NCI-H1417 treated with DMSO at 0.1 percent for 48 hours (cell line): ENCODE data around the gene GNG4.

ENCODE experiments used
- DNase-seq: peaks from one replicate; lab custom pipeline; 2025; lab: John Stamatoyannopoulos, UW

Gene GNG4

DNA sequence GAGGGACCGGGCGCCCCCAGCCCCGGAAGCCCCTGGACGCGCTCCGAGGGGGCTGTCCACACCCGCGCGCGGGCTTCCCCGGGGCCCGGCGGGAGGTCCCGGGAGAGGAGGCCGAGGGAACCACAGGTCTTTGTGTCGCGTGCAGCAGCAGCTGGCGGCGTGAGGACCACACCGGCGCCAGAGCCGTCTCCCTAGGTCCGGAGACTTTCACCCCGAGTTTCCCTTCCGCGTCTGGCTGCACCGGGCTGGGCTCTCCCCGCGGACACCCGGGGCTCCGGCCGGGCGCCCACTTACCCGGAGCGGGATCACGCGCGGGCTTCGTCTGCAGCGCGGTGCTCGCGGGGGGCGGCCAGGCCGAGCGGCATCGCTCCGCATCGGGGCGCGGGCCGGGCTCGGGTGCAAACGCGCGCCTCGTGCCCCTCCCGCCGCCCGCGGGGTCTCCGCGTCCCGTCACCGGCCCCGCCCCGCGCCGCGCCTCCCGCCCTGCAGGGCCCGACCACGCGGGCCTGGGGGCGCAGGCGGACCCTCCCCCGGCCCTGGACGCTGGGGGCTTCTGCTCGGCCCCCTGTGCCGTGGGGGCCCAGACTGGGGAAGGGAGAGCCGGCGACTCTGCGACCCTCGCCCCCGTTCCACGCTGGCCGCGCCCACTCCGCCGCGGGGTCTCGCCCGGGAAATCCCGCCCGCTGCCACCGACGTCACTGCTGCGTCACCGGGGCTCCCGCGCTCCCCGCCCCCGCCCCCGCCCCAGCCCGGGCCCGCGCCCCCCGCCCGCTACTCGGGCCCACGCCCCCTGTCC, at the start of gene GNG4:
Gene GNG4 (minus strand): TSS at position 417 of the 796 bp plus-strand sequence. CDS start 65,946 bp downstream, outside the sequence.
- no peak for DNase-seq

DNA sequence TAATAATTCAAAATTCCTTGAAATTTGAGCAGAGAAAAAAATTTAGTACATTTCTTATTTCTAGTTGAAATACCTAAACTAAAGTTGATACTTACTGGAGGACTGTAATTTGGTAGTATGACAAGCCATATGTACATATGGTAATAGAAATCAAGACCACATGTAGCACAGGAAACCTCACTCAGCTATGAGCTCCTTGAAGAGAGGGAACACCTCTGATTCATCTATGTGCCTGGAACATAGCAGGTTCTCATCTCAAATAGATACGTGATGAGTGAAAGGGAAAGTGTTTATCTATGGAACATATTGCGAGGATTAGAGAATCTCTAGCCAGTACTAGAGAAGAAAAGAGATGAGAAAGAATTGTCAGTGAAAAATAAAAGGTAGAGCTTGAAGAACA, 47.9 kb upstream of the GNG4 start:
- no peak for DNase-seq

DNA sequence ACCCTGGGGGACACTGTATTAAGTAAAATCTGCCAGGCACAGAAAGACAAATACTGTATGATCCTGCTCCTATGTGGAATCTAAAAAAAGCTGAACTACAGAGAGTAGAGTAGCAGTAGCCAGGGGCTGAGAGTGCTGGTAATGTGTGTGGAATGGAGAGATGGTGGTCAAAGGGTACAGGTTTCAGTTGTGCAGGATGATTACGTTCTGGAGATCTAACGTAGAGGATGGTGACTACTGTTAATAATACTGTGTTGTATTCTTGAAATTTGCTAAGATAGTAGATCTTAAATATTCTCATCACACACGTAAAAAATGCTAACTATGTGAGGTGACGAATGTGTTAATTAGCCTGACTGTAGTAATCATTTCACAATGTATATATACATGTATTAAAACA, 39.8 kb upstream of the GNG4 start:
- no peak for DNase-seq

DNA sequence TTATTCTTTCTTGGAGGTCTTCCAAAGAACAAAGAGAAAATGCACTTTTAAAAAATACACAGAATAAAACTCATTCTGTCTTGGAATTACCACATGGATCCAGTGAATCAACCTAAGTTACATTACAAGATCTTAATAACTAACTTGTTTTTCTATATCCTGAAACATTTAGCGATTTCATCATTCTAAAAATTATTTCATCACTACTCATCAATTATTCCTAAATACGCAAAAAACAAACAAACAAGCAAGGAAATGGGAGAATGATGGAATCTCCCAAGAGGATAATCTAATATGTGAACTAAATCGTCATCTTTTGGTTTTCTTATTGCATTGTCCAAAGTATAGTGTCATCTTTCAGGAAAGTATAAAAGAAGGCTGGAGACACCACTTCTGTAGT, 38.5 kb upstream of the GNG4 start:
- no peak for DNase-seq

DNA sequence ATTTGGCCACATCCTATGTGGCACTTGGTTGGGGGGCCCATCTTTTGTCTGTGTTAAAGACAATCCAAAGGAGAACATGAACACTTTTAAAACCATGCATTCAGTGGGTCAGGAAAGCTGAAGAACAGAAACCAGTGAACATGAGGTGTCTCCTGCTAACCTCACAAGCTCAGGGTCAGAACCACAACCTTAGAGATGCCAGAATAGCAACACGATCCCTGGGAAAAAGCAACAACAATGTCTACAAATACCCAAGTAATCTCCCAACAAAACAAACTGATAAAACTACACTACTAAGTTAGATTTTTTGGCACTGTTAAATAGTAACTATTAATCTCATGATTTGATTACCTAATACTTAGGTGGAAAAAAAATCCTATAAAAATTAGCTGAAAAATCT, 34.1 kb upstream of the GNG4 start:
- DNase-seq = no peak

DNA sequence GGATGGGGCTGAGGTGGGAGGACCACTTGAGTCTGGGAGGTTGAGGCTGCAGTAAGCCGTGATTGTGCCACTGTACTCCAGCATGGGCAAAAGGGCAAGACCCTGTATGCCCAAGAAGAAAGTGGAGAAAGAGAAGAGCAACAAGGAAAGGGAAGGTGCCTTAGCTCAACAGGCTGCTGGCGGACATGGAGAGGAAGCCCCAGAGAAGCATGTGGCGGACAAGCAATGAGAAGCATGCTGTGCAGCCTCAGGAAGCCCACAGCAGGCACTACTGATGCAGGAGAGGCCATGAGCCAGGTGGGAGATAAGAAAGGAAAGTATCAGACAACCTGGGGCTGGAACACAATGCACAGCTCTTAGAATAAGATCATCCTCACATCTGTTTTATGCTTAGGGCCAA, 32.6 kb upstream of the GNG4 start:
- DNase-seq = no peak

DNA sequence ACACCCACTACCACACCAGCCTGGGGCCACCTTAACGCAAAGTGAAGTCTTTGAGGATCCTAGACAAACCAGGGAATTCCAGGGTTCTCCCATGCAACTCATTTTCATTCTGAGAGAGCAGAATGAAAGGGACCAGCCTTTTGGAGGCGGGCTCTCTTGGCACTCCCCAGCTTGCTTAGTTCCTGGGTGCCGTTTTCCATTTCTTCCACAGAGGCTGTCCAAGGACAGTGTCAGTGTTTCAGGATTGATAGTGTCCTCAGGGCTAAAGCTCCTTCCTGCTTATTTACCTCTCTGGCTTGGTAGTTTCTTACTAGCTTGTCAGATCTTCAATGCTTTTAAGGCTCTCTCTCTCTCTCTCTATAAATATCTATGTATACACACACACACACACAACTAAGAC, 30.1 kb upstream of the GNG4 start:
- no peak for DNase-seq

DNA sequence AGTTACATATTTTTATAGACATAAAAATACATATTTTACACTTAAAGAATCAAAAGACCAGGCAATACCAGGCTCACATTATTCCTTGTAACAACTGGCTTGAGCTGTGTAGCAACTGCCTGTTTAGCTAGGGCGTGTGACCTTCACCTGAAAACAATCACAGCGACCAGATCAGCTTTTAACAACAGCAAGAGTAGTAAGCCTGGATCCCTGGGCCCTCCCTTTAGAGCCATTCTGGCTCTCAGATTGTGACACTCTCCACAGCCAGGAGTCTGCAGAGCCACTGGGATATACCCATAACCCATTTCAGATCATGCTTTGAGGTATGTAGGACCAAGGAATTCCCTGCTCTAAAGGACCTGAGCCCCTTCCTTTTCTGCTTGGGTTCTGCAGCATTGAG, 29.4 kb upstream of the GNG4 start:
- no peak for DNase-seq

DNA sequence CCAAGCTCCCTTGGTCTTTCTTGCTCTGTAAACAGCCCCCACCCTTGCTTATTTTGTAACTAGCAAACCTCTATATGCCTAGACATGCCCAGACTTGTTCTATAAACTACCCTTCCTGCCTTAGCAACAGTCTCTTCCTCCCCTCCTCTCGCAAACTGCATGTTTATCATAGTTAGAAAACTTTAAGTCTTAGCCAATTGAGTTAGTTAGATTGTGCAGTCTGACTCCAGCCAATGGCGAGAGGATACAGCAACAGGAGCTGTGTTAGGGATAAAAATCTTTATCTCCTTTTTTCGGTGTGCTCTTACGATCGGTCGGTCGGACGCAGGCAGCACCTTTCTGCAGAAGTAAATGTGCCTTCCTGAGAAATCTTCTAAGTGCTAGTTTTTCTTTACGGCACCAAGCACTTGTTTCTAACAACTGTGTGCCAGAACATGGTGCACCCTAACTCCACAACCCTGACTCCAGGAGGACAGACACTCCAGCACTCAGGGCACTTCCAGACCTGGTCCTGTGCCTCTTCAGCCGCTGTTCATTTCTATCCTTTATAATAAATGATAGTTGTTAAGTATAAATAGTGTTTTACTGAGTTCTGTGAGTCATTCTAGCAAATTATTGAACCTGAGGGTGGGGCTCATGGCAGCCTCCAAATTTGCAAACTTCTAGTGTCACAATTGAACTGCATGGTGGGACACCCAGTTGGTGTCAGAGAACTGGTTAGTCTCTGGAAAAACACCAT, 25.7 kb upstream of the GNG4 start:
- no peak for DNase-seq

DNA sequence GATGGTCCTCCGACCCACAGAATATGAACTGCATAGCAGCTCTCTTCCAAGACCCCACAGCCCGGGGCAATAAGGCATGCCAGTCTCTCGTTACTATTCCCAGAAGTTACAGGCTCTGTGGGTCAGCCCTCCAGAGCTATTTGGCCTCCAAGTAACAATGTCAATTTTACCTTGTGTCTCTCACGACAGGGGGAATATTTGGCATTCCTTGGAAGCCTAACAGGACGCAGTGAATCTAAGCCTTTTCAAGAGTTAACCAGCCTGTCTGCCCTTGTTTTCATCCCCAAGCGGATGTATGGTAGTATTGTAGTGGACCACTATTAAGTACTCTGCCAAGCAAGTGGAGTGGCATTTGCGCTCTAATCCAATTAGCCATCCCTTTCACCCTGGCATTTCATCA, 24.4 kb upstream of the GNG4 start:
- DNase-seq = no peak

DNA sequence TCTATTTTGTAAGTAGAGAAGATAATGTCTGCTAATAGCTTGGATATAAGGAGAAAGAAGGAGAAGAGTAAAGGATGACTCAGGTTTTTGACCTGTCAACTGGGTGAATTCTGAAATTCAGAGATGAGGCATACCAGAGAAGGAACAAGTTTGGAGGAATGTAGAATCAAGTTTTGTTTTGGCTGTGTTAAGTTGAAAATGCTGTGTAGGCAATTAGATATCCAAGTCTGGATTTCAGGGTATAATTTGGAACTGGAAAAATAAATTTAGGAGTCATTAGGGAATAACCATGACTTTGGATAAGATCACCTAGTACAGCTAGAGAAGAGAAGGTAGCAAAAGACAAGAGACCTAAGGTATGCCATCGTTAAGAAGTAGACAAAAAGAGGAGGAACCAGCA, 22.4 kb upstream of the GNG4 start:
- no peak for DNase-seq

DNA sequence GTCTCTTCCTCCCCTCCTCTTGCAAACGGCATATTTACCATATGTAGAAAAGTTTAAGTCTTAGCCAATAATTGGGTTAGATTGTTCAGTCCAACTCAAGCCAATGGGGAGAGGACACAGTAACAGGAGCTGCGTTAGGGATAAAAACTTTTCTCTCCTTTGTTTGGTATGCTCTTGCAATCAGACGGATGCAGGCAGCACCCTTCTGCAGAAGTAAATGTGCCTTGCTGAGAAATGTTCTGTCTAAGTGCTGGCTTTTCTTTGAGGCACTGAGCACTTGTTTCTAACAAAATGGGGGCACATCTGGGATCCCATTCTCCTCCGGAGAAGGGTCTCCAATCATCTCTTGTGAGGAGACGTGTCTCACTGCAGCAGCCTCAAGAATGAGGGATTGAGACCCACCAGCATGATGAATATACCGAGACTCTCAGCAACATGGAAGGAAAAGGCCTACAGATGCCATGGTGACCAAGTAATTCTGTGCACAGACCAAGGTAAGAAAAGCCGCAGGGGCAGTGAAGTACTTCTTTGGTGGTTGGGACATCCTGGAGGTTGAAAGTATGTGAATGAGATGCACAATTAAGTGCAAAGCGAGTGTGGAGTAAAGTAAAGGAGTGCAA, 20.7 kb upstream of the GNG4 start:
- DNase-seq = no peak

DNA sequence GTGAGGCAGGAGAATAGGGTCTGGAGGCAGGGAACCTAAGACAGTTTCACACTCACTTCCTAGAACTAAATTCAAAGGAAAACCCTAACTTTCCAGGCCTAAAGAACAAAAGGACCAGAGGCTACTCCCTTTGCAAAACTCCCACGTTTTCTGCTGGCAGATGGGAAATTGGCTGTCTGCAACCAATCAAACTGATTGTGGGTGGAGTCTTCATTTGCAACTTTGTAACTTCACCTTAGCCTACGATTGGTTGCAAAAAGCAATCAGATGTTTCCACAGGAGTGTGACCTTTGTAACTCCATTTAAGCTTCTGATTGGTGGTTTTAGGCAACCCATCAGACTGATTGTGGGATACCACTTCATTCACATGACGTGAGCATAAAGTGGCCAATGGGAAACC, 19.7 kb upstream of the GNG4 start:
- no peak for DNase-seq

DNA sequence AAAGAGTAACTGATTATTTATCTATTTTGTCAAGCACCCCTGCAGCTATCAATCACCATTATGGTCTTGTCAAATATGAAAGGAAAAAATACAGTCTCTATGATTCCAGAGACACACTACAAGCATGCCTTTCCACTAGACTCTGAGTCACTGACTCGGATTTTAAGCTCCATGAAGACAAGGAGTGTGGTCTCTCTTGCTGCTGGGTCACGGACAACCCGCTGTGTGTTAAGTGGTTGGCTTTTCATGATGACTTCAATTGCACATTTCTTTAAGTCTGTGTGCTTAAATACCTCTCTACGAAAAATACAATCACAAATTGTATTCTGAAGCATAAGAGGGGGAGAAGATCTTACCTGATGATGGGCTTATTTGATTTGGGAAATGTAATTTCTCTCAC, 14.0 kb upstream of the GNG4 start:
- no peak for DNase-seq

DNA sequence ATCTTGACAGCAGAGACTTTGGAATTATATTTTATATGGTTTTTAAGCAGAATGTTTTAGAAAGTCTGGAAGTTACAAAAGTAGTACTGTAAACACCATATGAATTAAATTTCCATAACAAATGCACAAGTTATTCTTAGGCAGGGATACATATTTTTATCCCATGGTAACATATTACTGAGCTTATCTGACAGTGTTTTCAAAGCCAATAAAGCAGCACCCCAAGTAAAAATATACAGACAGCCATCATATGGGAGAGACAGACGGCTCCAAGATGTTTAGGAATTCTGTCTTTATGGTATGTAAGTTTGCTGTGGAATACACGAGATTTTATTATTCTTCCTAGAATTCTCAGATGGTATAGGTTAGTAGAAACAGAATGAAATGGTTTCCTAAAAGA, 12.0 kb upstream of the GNG4 start:
- DNase-seq = no peak

DNA sequence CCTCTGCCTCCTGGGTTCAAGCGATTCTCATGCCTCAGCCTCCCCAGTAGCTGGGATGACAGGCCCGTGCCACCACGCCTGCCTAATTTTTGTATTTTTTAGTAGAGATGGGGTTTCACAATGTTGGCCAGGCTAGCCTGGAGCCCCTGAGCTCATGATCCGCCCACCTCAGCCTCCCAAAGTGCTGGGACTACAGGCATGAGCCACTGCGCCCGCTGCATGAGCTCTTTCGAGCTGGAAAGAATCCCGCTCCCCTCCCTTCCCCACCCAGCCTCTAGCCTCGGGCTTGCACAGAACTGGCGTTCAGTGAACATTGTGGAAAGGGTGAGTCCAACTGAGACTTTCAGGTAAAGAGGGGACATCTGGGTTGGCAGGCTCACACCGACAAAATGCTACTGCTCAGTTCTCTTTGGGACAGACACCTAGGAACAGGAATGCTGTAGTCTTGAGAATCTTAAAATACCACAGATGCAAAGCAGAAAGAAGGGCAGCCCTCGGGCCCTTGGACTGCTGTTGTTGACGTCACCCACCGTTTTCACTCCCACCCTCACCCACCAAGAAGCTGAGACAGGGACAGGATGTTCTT, 9.7 kb upstream of the GNG4 start:
- no peak for DNase-seq

DNA sequence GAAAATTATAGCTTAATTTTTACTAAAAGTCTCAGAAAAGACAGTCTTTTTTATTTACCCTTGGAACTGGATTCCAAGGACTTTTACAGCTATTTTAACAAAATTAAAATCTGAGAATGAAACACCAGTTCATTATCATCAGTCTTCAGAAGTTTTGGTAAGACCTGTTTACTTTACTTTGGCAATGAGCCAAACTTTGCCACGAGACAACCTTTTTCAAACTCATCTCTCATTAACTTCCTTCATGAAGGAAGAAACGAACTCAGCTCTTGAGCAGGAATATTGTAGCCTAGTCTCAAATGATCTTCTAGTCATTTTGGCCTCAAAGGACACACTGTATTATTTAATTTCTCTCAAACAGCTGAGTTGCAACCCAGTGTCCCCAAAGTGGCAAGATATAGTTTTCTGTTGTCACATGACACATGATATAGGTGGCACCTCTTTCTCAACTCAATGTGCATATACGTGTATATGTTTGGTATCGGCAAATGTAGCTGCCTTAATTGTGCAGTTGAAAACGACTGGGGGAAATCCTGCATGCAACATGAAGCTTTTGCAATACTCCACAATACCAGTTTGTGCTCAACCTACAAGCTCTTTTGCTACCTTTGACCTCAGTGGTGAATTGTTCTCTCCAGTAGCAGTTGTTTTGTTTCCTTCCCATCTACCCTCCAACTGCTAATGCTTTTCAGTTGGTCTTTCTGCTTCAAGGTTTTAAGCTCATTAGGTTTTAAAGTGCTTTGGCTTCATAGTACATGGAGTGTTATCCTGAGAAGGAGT, 8.4 kb upstream of the GNG4 start:
- no peak for DNase-seq

DNA sequence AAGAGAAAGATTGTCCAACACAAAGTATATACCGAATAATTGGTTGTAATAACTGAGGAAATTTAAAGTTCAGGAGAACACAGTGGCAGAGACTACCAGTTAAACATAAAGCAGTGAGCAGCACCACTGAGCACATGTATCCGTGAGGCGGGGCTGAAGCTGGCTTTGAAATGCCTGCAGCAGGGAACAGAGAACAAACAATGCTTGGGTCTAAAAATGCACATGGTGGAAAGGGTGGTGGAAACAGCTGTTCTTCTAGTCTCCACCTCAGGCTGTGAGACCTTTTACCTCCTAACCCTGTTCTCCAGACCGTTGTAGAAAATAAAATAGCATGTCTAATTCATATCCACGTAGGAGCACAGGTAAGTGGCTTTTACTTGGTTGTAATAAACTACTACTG, 7.7 kb upstream of the GNG4 start:
- DNase-seq = no peak

DNA sequence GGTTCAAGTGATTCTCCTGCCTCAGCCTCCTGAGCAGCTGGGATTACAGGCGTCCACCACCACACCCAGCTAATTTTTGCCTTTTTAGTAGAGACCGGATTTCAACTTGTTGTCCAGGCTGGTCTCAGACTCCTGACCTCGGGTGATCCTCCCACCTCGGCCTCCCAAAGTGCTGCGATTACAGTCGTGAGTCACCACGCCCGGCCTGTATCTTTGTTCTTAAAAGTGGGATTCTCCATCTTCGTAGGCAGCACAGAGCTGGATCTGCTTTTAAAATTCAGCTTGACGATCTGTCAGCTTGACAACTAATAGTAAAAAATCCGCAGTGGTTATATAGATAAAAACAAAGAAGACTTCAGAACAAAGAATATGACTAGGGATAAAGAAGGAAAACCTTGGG, 2.8 kb upstream of the GNG4 start:
- DNase-seq = no peak

DNA sequence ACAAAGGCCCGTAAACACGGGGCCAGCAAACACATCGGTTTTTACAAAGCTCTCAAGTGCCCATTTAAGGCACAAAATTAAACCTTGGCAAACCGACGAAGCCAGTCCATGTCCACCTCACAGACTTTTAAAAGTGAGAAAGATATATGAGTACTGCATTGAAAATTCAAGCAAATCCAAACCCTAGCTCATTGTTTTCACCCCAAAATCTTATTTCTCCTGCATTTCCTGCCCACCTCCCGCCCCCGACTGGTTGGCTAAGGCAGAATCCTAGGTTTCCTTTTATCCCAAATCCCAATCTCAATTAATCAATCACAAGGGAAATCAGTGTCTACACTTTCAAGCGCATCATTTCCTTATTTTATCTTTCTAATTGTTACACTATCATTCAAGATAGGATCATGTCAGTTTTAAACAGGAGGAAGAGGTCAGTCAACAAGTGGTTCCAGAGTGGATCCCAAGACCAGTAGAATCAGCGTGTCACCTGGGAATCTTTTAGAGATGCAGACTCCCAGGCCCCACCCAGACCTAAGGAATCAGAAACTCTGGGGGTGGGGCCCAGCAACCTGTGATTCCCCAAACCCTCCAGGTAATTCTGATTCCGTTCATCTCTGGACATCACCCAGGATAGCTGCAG, 1.7 kb upstream of the GNG4 start:
- no peak for DNase-seq

DNA sequence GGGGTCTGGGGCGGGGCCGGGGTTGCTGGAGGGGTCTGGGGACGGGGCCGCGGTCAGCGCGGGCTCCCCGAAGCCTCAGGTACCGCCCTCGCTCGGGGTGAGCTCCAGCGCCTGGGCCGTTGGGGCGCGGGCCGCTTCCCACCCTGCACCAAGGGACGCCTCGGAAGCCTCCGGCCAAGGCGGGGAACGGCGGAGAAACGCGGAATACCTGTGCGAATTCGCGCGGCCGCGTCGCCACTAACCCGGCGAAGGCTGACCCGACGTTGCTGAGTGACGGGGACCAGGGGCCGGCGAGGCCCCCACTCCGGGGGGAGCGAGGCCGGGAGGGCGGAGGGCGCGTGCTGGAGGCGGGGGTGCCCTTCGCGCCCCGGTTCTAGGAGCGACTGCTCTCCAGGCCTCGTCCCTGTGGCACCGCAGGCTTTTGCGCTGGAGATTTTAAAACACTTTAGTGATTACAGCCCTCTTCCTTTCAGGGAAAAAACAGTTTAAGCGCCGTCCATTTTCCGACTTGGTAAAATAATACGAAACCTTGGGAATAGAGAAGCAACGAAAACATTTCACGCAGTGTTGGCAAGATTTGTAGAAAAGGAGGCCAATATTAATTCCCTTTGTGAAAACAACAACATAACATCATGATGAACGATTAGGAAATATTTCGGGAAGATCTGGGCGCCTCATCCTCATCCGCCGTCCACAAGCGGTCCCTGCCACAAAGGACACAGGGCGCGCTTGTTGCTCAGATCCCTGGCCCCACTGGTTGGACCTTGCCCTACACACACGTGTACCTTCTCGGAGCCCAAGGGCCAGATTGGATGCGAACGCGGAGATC, 971 bp upstream of the GNG4 start:
- peak; percentile 44 for DNase-seq
